Naive thymus-derived CD4-positive, alpha-beta T cell (primary cell): ENCODE measurements around the gene SMYD3. TPM values are rescaled to one million over a fixed set of nuclear protein-coding genes. Genes with fewer than 3 reads are reported as not detected.

ENCODE experiments used
- ATAC-seq: fragments of 150-1000 bp; cut with Tn5 transposase; 2 replicates; pipeline ENCODE4 v1.10.0; 2021; ENCODE audit warnings: mild to moderate bottlenecking, moderate library complexity
- CTCF ChIA-PET: fragments of 350-600 bp; sonication (Branson Sonifier 250); formaldehyde crosslinking; loops from one replicate; lab custom pipeline; 2021; ENCODE audit warnings: antibody characterized with exemption; lab: Charles Lee
- POLR2A ChIA-PET: fragments of 350-600 bp; sonication (Branson Sonifier 250); formaldehyde crosslinking; loops from one replicate; lab custom pipeline; 2021; ENCODE audit warnings: antibody characterized with exemption, inconsistent platforms; lab: Charles Lee
- DNase-seq, 9 donors: peaks; one replicate each; pipeline versions ENCODE4 v3.0.0 to v3.0.0-alpha.2; 2020 to 2022; ENCODE audit warnings: mixed read lengths in 1 of 9
- H3K27ac ChIP-seq: one replicate; pipeline ENCODE4 v1.7.0; 2013; ENCODE audit warnings: mild to moderate bottlenecking, low read depth, low read length, moderate library complexity
- H3K27me3 ChIP-seq, 2 donors: one replicate each; pipeline ENCODE4 v1.7.0; 2013; ENCODE audit warnings: low read length in 2 of 2, mild to moderate bottlenecking in 2 of 2, moderate library complexity in 2 of 2; ENCODE audit not compliant: control insufficient read depth in 2 of 2, insufficient read depth in 2 of 2
- H3K36me3 ChIP-seq, 3 experiments: 1 replicate in 2 of 3; 2 replicates in 1 of 3; pipeline ENCODE4 v1.7.0; 2013; ENCODE audit warnings: low read length in 3 of 3, mild to moderate bottlenecking in 3 of 3, moderate library complexity in 1 of 3; ENCODE audit not compliant: insufficient read depth in 3 of 3, control insufficient read depth in 2 of 3
- H3K4me1 ChIP-seq, 2 donors: one replicate each; pipeline ENCODE4 v1.7.0; 2013; ENCODE audit warnings: low read length in 2 of 2, mild to moderate bottlenecking in 2 of 2, moderate library complexity in 1 of 2; ENCODE audit not compliant: control insufficient read depth in 2 of 2, insufficient read depth in 2 of 2
- H3K4me3 ChIP-seq: 2 replicates; pipeline ENCODE4 v1.7.0; 2013; ENCODE audit warnings: mild to moderate bottlenecking, low read length
- H3K9me3 ChIP-seq, 3 experiments: 1 replicate in 2 of 3; 2 replicates in 1 of 3; pipeline ENCODE4 v1.7.0; 2013; ENCODE audit warnings: low read length in 3 of 3; ENCODE audit not compliant: control insufficient read depth in 2 of 3
- H3K27ac Mint-ChIP-seq, 9 donors: one replicate each; pipeline ENCODE4 v1.8.0; 2020 to 2022; ENCODE audit warnings: mixed read lengths in 9 of 9, mild to moderate bottlenecking in 8 of 9, moderate library complexity in 5 of 9, inconsistent platforms in 2 of 9
- H3K27me3 Mint-ChIP-seq, 5 donors: one replicate each; pipeline ENCODE4 v1.8.0; 2021 to 2022; ENCODE audit warnings: mixed read lengths in 5 of 5, mild to moderate bottlenecking in 1 of 5
- H3K36me3 Mint-ChIP-seq, 5 donors: one replicate each; pipeline ENCODE4 v1.8.0; 2020 to 2022; ENCODE audit warnings: mixed read lengths in 5 of 5, mild to moderate bottlenecking in 3 of 5, inconsistent platforms in 1 of 5
- H3K4me1 Mint-ChIP-seq, 7 donors: one replicate each; pipeline ENCODE4 v1.8.0; 2020 to 2022; ENCODE audit warnings: mixed read lengths in 7 of 7, mild to moderate bottlenecking in 3 of 7, inconsistent platforms in 1 of 7
- H3K4me3 Mint-ChIP-seq, 10 donors: one replicate each; pipeline ENCODE4 v1.8.0; 2020 to 2022; ENCODE audit warnings: mild to moderate bottlenecking in 10 of 10, mixed read lengths in 10 of 10, moderate library complexity in 6 of 10, inconsistent platforms in 2 of 10
- H3K9me3 Mint-ChIP-seq, 11 donors: one replicate each; pipeline ENCODE4 v1.8.0; 2020 to 2022; ENCODE audit warnings: mixed read lengths in 11 of 11, mild to moderate bottlenecking in 4 of 11, inconsistent platforms in 1 of 11, moderate library complexity in 1 of 11
- intact Hi-C, 2 donors: fragments of 100-400 bp; cut with micrococcal nuclease; formaldehyde crosslinking; loops; one replicate each; pipeline ENCODE4 v1.15.1; 2023
- polyA plus RNA-seq, 2 donors: library from polyadenylated mRNA; unstranded; fragments of 300-500 nt; fragmentation: Illumina TruSeq; gene quantifications; one replicate each; pipeline ENCODE4 v1.2.3, GENCODE V29; 2021
- total RNA-seq, 6 experiments: library from RNA in 5 of 6; stranded (reverse) in 5 of 6; gene quantifications; 1 replicate in 5 of 6; 2 replicates in 1 of 6; pipeline ENCODE4 v1.2.3 and lab custom pipeline; 2021 to 2026

SMYD3 gene
- total and polyA plus RNA-seq, 7 experiments from 2014 or later, result 19.5 to 28.6 (median 24.4) TPM

- H3K9me3 ChIP-seq, result no peaks in the 10 kb centered on the region
- H3K27ac Mint-ChIP-seq, result no peak overlapping the region
- no peak for ATAC-seq
- H3K4me1 Mint-ChIP-seq, result peaks cover 0 to 2% (median 0%) of the 10 kb centered on the region in 7 donors
- DNase-seq, result no peak
- no peaks in the 10 kb centered on the region for H3K4me1 ChIP-seq
- CTCF ChIA-PET, result no interaction called here
- H3K4me3 ChIP-seq, result no peak overlapping the region
- POLR2A ChIA-PET, result no interaction called here
- no peaks in the 10 kb centered on the region for H3K36me3 ChIP-seq
- peaks cover 0 to 26% (median 20%) of the 10 kb centered on the region in 5 donors for H3K36me3 Mint-ChIP-seq
- no peaks in the 10 kb centered on the region for H3K27me3 Mint-ChIP-seq
- H3K9me3 Mint-ChIP-seq, result peaks cover 0 to 5% (median 0%) of the 10 kb centered on the region in 11 donors
- H3K27ac ChIP-seq, result no peak overlapping the region
- no peak overlapping the region for H3K4me3 Mint-ChIP-seq
- intact Hi-C loops, result no loop called here
- H3K27me3 ChIP-seq, result no peaks in the 10 kb centered on the region
These were observed 293.6 kb downstream of the SMYD3 start for GRCh38 chr1:246213502-246213901.

- no peak overlapping the region for H3K4me3 Mint-ChIP-seq
- CTCF ChIA-PET, result no interaction called here
- H3K27ac Mint-ChIP-seq, result no peak overlapping the region
- no peak for ATAC-seq
- H3K27me3 Mint-ChIP-seq, result no peaks in the 10 kb centered on the region
- H3K36me3 Mint-ChIP-seq, result peaks cover 0 to 24% (median 18%) of the 10 kb centered on the region in 5 donors
- H3K27ac ChIP-seq, result no peak overlapping the region
- no peaks in the 10 kb centered on the region for H3K4me1 ChIP-seq
- no peaks in the 10 kb centered on the region for H3K9me3 ChIP-seq
- intact Hi-C loops, result no loop called here
- H3K4me3 ChIP-seq, result no peak overlapping the region
- peaks cover 0 to 4% (median 0%) of the 10 kb centered on the region in 11 donors for H3K9me3 Mint-ChIP-seq
- DNase-seq, result no peak
- POLR2A ChIA-PET, result no interaction called here
- peaks cover 0 to 2% (median 0%) of the 10 kb centered on the region in 7 donors for H3K4me1 Mint-ChIP-seq
- no peaks in the 10 kb centered on the region for H3K36me3 ChIP-seq
- H3K27me3 ChIP-seq, result no peaks in the 10 kb centered on the region
These were observed 294.0 kb downstream of the SMYD3 start for GRCh38 chr1:246213036-246213435.

- no peak for ATAC-seq
These were observed 295.1 kb downstream of the SMYD3 start for GRCh38 chr1:246212013-246212412.

DNA sequence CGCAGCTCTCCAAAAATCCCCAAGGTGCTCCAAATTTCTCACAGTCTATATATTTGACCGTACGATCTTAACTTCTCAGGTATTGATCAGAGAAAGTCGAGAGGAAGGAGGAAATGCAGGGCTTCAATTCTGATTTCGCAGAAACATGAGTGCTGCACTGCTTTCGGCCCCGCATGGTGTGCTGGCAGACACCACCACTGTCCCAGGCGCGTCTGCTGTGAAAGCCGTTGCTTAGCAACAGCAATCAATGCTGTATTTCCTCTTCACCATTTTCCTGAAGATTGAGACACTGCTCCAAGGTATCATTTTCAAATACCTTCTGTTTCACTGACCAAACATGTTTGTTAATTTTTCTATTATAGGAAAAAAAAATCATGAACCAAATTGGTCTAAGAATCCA, 296.3 kb downstream of the SMYD3 start:
- Mint-ChIP-seq H3K27ac (no peak overlapping the region), H3K27me3 (no peaks in the 10 kb centered on the region), H3K9me3 (peaks cover 0 to 4% (median 0%) of the 10 kb centered on the region in 11 donors), H3K4me3 (no peak overlapping the region), H3K4me1 (peaks cover 0 to 2% (median 0%) of the 10 kb centered on the region in 7 donors), H3K36me3 (peaks cover 0 to 24% (median 14%) of the 10 kb centered on the region in 5 donors)
- intact Hi-C loops, result no loop called here
- DNase-seq, result no peak
- no peaks in the 10 kb centered on the region for H3K27me3 ChIP-seq
- H3K27ac ChIP-seq, result no peak overlapping the region
- no peak for ATAC-seq
- no peaks in the 10 kb centered on the region for H3K36me3 ChIP-seq
- no peaks in the 10 kb centered on the region for H3K9me3 ChIP-seq
- H3K4me3 ChIP-seq, result no peak overlapping the region
- POLR2A ChIA-PET, result no interaction called here
- no peaks in the 10 kb centered on the region for H3K4me1 ChIP-seq
- CTCF ChIA-PET, result no interaction called here

More at GRCh38 chr1:246212013-246212412, 295.1 kb downstream of the SMYD3 start:
- H3K4me1 Mint-ChIP-seq, result peaks cover 0 to 2% (median 0%) of the 10 kb centered on the region in 7 donors
- Histone ChIP-seq H3K27ac (no peak overlapping the region), H3K36me3 (no peaks in the 10 kb centered on the region), H3K4me3 (no peak overlapping the region), H3K9me3 (no peaks in the 10 kb centered on the region), H3K4me1 (no peaks in the 10 kb centered on the region), H3K27me3 (no peaks in the 10 kb centered on the region)
- intact Hi-C loops, result no loop called here
- POLR2A ChIA-PET, result no interaction called here
- peaks cover 0 to 4% (median 0%) of the 10 kb centered on the region in 11 donors for H3K9me3 Mint-ChIP-seq
- DNase-seq, result no peak
- no peak overlapping the region for H3K27ac Mint-ChIP-seq
- CTCF ChIA-PET, result no interaction called here
- H3K4me3 Mint-ChIP-seq, result no peak overlapping the region
- H3K27me3 Mint-ChIP-seq, result no peaks in the 10 kb centered on the region
- H3K36me3 Mint-ChIP-seq, result peaks cover 0 to 24% (median 20%) of the 10 kb centered on the region in 5 donors

DNA sequence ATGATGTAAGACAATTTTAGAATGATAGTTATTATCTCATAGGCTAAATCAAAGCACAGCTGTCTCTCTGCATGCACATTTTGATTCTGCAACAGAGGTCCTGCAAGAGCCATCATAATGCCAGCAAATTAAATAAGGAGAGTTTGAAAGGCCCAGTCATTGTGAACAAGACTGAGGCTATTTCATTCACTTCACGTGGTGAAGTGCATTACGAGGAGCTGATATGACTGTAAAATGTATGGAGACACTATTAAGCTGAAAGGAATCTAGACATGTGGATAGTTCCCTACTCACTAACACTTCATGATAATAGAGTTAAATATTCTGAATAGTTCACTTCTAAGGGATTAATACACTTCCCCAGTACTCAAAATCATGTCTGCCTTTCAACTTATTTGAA, 299.0 kb downstream of the SMYD3 start:
- H3K27me3 ChIP-seq, result no peaks in the 10 kb centered on the region
- H3K4me3 ChIP-seq, result no peak overlapping the region
- no peak for ATAC-seq
- Mint-ChIP-seq H3K4me3 (no peak overlapping the region), H3K4me1 (peaks cover 0 to 2% (median 0%) of the 10 kb centered on the region in 7 donors), H3K27ac (no peak overlapping the region), H3K36me3 (peaks cover 0 to 35% (median 18%) of the 10 kb centered on the region in 5 donors), H3K27me3 (no peaks in the 10 kb centered on the region), H3K9me3 (no peaks in the 10 kb centered on the region)
- DNase-seq, result no peak
- POLR2A ChIA-PET, result no interaction called here
- intact Hi-C loops, result no loop called here
- H3K9me3 ChIP-seq, result no peaks in the 10 kb centered on the region
- CTCF ChIA-PET, result no interaction called here
- no peaks in the 10 kb centered on the region for H3K36me3 ChIP-seq
- H3K4me1 ChIP-seq, result no peaks in the 10 kb centered on the region
- no peak overlapping the region for H3K27ac ChIP-seq

GRCh38 chr1:246203180-246203579, 303.9 kb downstream of the SMYD3 start:
- Histone ChIP-seq H3K36me3 (no peaks in the 10 kb centered on the region), H3K9me3 (no peaks in the 10 kb centered on the region), H3K4me3 (no peak overlapping the region), H3K27ac (no peak overlapping the region), H3K4me1 (no peaks in the 10 kb centered on the region), H3K27me3 (no peaks in the 10 kb centered on the region)
- Mint-ChIP-seq H3K4me3 (no peak overlapping the region), H3K27ac (no peak overlapping the region), H3K27me3 (no peaks in the 10 kb centered on the region), H3K4me1 (peaks cover 0 to 2% (median 0%) of the 10 kb centered on the region in 7 donors), H3K36me3 (peaks cover 0 to 34% (median 16%) of the 10 kb centered on the region in 5 donors), H3K9me3 (no peaks in the 10 kb centered on the region)
- POLR2A ChIA-PET, result no interaction called here
- intact Hi-C loops, result no loop called here
- ATAC-seq (no peak), DNase-seq (no peak)
- CTCF ChIA-PET, result no interaction called here

GRCh38 chr1:246200738-246201137, 306.3 kb downstream of the SMYD3 start:
- no peak overlapping the region for H3K27ac ChIP-seq
- DNase-seq (no peak), ATAC-seq (no peak)
- H3K4me1 Mint-ChIP-seq, result peaks cover 0 to 2% (median 0%) of the 10 kb centered on the region in 7 donors
- peaks cover 0 to 29% (median 6%) of the 10 kb centered on the region in 5 donors for H3K36me3 Mint-ChIP-seq
- H3K9me3 Mint-ChIP-seq, result no peaks in the 10 kb centered on the region
- CTCF ChIA-PET, result no interaction called here
- H3K9me3 ChIP-seq, result no peaks in the 10 kb centered on the region
- POLR2A ChIA-PET, result no interaction called here
- H3K36me3 ChIP-seq, result no peaks in the 10 kb centered on the region
- no peaks in the 10 kb centered on the region for H3K27me3 ChIP-seq
- no peak overlapping the region for H3K4me3 Mint-ChIP-seq
- intact Hi-C loops, result no loop called here
- no peaks in the 10 kb centered on the region for H3K27me3 Mint-ChIP-seq
- H3K27ac Mint-ChIP-seq, result no peak overlapping the region
- no peak overlapping the region for H3K4me3 ChIP-seq
- no peaks in the 10 kb centered on the region for H3K4me1 ChIP-seq
